Ishikawa (cell line): ENCODE data around the gene MFRP.

Experiments
- EGR1 ChIP-seq: IDR thresholded peaks from 2 replicates; pipeline ENCODE4 v1.6.1; 2012
- EP300 ChIP-seq: IDR thresholded peaks from 2 replicates; pipeline ENCODE4 v1.6.1; 2012; ENCODE audit warnings: borderline replicate concordance
- MAX ChIP-seq: IDR thresholded peaks from 2 replicates; pipeline ENCODE4 v1.6.1; 2012
- RAD21 ChIP-seq: IDR thresholded peaks from 2 replicates; pipeline ENCODE4 v1.6.1; 2012; ENCODE audit warnings: low read depth
- REST ChIP-seq: IDR thresholded peaks from 2 replicates; pipeline ENCODE4 v1.6.1; 2012; ENCODE audit warnings: low read depth, mild to moderate bottlenecking
- TAF1 ChIP-seq: IDR thresholded peaks from 2 replicates; pipeline ENCODE4 v1.6.1; 2012; ENCODE audit warnings: low read depth, mild to moderate bottlenecking
- TCF12 ChIP-seq: IDR thresholded peaks from 2 replicates; pipeline ENCODE4 v1.6.1; 2012; ENCODE audit warnings: low read depth
- TEAD4 ChIP-seq: IDR thresholded peaks from 2 replicates; pipeline ENCODE4 v1.6.1; 2012
- YY1 ChIP-seq: IDR thresholded peaks from 2 replicates; pipeline ENCODE4 v1.6.1; 2012; ENCODE audit warnings: low read depth
- ZBTB7A ChIP-seq: IDR thresholded peaks from 2 replicates; pipeline ENCODE4 v1.6.1; 2012; ENCODE audit warnings: low read depth

GRCh38 chr11:119346605-119347004 is at the start of gene MFRP:
- no peak for TF ChIP-seq ZBTB7A
- TF ChIP-seq EP300, result no peak
- no peak for TF ChIP-seq MAX
- no peak for TF ChIP-seq TEAD4
- TF ChIP-seq REST, result no peak
- TF ChIP-seq TAF1, result no peak
- TF ChIP-seq RAD21, result no peak
- no peak for TF ChIP-seq YY1
- no peak for TF ChIP-seq TCF12
- no peak for TF ChIP-seq EGR1
